BJ (cell line): ENCODE data around the gene AMOTL1. TPM values are rescaled to one million over a fixed set of nuclear protein-coding genes. Genes with fewer than 3 reads are reported as not detected.

Source experiments
- CTCF ChIA-PET: fragments of 350-600 bp; formaldehyde crosslinking; extraction: SDS; loops from one replicate; lab custom pipeline; 2021; ENCODE audit warnings: antibody characterized with exemption, inconsistent platforms; lab: Yijun Ruan, JAX
- POLR2A ChIA-PET: fragments of 300-600 bp; sonication (Branson Sonifier 250); formaldehyde crosslinking; extraction: SDS; loops from one replicate; lab custom pipeline; 2021; ENCODE audit warnings: antibody characterized with exemption; lab: Charles Lee
- DNase-seq: peaks from one replicate; pipeline ENCODE4 v3.0.0-alpha.2; 2011; ENCODE audit warnings: low read depth
- H3K27me3 ChIP-seq: 2 replicates; pipeline ENCODE4 v1.6.0; 2011; ENCODE audit warnings: low read length; ENCODE audit not compliant: control insufficient read depth, insufficient read depth
- H3K36me3 ChIP-seq: 2 replicates; pipeline ENCODE4 v1.5.1; 2011; ENCODE audit warnings: low read length; ENCODE audit not compliant: control insufficient read depth, insufficient read depth
- H3K4me3 ChIP-seq: 2 replicates; pipeline ENCODE4 v1.5.1; 2011; ENCODE audit warnings: low read depth, mild to moderate bottlenecking, control low read depth, low read length
- polyA plus RNA-seq: library from polyadenylated mRNA; depleted of rRNA; stranded (reverse); fragments of >200 nt; gene quantifications from 2 replicates; pipeline ENCODE4 v1.2.3, GENCODE V29; 2011
- TF ChIP-seq, protein P1 (sequence below): IDR thresholded peaks from 2 replicates; pipeline ENCODE4 v1.5.1; 2011; ENCODE audit warnings: low read depth, mild to moderate bottlenecking, control low read depth, inconsistent platforms, low read length, moderate library complexity; ENCODE audit not compliant: insufficient read depth

The AMOTL1 gene
- polyA plus RNA-seq, 1 experiment: 25.5 TPM

DNA sequence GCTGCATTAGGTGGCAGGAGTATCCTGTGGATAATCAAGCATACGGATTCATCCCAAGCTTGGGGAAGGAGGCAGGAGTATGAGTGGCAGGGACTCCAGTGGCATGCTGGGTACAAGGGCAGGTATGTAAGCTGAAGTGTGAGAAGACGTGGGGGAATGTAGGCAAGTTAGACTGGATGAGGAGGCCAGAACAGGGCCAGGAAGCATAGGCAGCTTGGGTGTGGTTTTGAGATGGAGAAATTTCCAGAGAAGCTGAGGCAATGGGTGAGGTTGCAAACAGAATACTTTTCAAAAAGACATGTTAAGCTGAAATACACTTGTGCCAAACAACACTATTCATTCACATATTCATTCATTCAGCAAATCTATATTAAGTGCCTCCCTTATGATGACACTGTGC is 43.1 kb upstream of the AMOTL1 start:
- DNase-seq: no peak
- 0 out of 2 replicates have a peak, but pooled peaks cover 3% of the 10 kb centered on the region for H3K27me3 ChIP-seq
- no peaks in the 10 kb centered on the region for H3K36me3 ChIP-seq
- H3K4me3 ChIP-seq: no peak overlapping the region
- TF ChIP-seq, protein P1, sequence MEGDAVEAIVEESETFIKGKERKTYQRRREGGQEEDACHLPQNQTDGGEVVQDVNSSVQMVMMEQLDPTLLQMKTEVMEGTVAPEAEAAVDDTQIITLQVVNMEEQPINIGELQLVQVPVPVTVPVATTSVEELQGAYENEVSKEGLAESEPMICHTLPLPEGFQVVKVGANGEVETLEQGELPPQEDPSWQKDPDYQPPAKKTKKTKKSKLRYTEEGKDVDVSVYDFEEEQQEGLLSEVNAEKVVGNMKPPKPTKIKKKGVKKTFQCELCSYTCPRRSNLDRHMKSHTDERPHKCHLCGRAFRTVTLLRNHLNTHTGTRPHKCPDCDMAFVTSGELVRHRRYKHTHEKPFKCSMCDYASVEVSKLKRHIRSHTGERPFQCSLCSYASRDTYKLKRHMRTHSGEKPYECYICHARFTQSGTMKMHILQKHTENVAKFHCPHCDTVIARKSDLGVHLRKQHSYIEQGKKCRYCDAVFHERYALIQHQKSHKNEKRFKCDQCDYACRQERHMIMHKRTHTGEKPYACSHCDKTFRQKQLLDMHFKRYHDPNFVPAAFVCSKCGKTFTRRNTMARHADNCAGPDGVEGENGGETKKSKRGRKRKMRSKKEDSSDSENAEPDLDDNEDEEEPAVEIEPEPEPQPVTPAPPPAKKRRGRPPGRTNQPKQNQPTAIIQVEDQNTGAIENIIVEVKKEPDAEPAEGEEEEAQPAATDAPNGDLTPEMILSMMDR: no peak
- ChIA-PET CTCF (no interaction called here), POLR2A (no interaction called here)

DNA sequence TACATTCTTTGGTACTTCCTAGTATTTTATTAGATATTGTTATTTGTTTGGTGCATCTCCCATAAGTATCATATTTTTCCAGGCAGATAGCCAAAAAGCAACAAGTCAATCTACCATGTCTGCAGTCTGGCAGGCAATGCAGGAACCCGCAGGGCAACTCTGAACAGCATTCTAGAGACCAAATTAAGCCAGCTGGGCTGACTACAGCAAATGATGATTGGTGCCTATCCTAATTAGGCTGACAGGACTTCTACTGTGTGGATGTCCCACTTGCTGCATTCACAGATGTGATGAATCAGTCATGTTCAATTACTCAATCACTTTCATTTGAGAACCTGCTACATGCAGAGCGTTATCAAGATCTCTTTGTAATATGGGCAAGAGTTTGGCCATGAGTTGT is 40.3 kb upstream of the AMOTL1 start:
- Histone ChIP-seq H3K27me3 (no peaks in the 10 kb centered on the region), H3K4me3 (no peak overlapping the region), H3K36me3 (no peaks in the 10 kb centered on the region)
- TF ChIP-seq, protein P1: no peak
- ChIA-PET CTCF (interaction anchor here (1.3 kb wide), 1 partner anchor 10 kb away, joined by 4 read pairs; no protein-coding TSS in a partner anchor), POLR2A (no interaction called here)
- no peak for DNase-seq

DNA sequence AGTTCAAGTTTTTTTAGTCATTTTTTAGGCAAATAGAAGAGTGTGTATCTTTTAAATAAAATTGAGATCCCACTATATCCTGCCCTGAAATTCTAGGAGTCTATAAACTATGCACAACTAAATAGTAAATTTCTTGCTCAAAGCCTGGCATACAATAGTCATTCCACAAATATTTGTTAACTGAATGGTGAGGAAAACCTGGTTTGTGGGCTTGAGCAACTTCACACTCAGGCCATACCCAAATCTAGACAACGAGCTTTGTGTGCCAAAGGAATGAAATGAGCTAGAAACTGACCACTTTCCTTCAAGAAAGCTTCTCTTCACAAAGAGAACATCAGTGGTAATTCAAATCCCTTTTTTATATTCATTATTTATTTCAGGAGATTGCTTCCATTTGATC is 39.6 kb upstream of the AMOTL1 start:
- no peaks in the 10 kb centered on the region for H3K36me3 ChIP-seq
- ChIA-PET POLR2A (no interaction called here), CTCF (interaction anchor here (1.5 kb wide), 1 partner anchor 13 kb away, joined by 5 read pairs; no protein-coding TSS in a partner anchor)
- H3K4me3 ChIP-seq: no peak overlapping the region
- no peaks in the 10 kb centered on the region for H3K27me3 ChIP-seq
- DNase-seq: no peak
- TF ChIP-seq, protein P1: no peak

DNA sequence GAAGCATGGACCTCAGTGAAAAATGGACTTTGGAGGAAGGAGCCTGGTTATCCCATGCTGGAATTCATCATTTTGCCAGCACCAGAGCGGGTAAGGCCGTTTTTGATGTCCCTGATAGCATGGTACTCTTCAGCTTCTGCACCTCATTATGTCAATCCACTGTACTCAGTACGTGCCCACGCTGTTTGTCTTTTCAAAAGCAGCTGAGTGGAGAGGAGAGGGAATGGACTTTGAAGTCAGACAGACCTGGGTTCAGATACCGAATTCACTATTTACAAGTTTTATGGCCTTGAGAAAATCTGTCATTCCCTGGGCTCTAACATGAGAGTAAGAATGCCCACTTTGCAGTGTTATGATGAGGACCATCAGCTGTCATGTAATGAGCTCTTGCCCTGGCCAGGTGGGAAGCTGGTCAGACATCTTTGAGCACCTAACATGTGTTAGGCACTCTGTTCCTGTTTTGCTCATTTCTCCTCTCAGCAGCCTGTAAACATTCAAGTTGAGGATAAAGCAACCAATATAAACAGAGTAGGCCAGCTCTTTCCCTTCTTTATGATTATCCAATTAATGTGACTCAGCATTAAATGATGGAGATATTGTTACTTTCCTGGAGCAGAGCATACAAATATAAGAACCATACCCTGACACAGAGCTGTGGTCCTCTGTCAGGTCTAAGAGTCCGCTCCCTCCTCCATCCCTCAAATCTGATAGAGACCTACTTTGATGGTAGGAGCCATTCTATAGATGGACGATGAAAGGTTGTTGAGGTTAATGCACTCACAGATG is 39.0 kb upstream of the AMOTL1 start:
- Histone ChIP-seq H3K4me3 (no peak overlapping the region), H3K36me3 (no peaks in the 10 kb centered on the region), H3K27me3 (no peaks in the 10 kb centered on the region)
- ChIA-PET POLR2A (no interaction called here), CTCF (interaction anchor here (1.1 to 1.5 kb wide), 2 partner anchors 10 to 12 kb away, joined by 3 to 5 read pairs; no protein-coding TSS in a partner anchor)
- no peak for DNase-seq
- TF ChIP-seq, protein P1: no peak

DNA sequence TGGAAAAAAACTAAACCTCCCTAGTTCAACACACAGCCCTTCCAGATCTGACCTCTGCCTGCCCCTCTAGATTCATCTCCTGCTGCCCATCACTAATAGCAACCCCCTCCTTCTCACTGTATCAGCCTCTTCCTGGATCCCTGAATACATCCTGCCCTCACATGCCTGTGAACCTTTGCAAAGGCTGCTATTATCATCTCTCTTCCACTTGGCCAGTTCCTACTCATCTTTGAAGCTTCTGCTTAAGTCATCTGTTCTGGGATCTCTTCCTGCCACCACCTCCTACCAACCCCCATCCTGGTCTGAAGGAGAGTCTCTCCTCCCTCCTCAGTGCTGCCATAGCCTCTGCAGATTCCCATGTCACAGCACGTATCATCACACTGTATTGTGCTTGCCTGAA is 38.0 kb upstream of the AMOTL1 start:
- no peaks in the 10 kb centered on the region for H3K27me3 ChIP-seq
- CTCF ChIA-PET: interaction anchor here (1.1 kb wide), 1 partner anchor 9 kb away, joined by 3 read pairs; no protein-coding TSS in a partner anchor
- H3K4me3 ChIP-seq: no peak overlapping the region
- TF ChIP-seq, protein P1: no peak
- no peaks in the 10 kb centered on the region for H3K36me3 ChIP-seq
- no peak for DNase-seq
- POLR2A ChIA-PET: no interaction called here
